ENCODE results near the gene FAM13B. TPM values are rescaled to one million over a fixed set of nuclear protein-coding genes. Genes with fewer than 3 reads are reported as not detected.
A peak's percentile ranks its signal among the peaks of the same experiment; 100 is the strongest.

FAM13B gene
- total and polyA plus RNA-seq, 9 of the 15 experiments (the other 6 are each of a cell fraction or from before 2014, with no cell fraction given): 2.3 to 21.6 (median 14.1) TPM

- no peak for TF ChIP-seq THRAP3 (IDR thresholded peaks at IDR 0.05; ENCODE audit: borderline replicate concordance)
- TF ChIP-seq PRPF4 (IDR thresholded peaks at IDR 0.05; ENCODE audit: insufficient read depth, low read depth, low read length, poor library complexity, severe bottlenecking): no peak
- no peak for TF ChIP-seq THRA (IDR thresholded peaks at IDR 0.05)
- TF ChIP-seq DMBX1 (CRISPR knock-in tag; IDR thresholded peaks at IDR 0.05; ENCODE audit: borderline replicate concordance): no peak
- peak; percentile 50 for TF ChIP-seq RBM22 (IDR thresholded peaks at IDR 0.05; ENCODE audit: low read depth, low read length, poor library complexity, severe bottlenecking)
- TF ChIP-seq STAT5B (CRISPR knock-in tag; IDR thresholded peaks at IDR 0.05): no peak
- TF ChIP-seq NRF1 (conservative IDR thresholded peaks at IDR 0.05 in 1 of 2, IDR thresholded peaks at IDR 0.05 in 1 of 2): peak; percentile 97
- no peak for TF ChIP-seq CBFB (CRISPR knock-in tag; IDR thresholded peaks at IDR 0.05)
- no peak for TF ChIP-seq SREBF2 (CRISPR knock-in tag; IDR thresholded peaks at IDR 0.05)
- TF ChIP-seq BHLHE40 (IDR thresholded peaks at IDR 0.05; ENCODE audit: low read length): no peak
- TF ChIP-seq ATF2 (CRISPR knock-in tag; IDR thresholded peaks at IDR 0.05): no peak
- peak; percentile 97 for TF ChIP-seq U2AF1 (optimal IDR thresholded peaks at IDR 0.05; ENCODE audit: low read depth, low read length)
- no peak for TF ChIP-seq RAD21 (CRISPR knock-in tag; conservative IDR thresholded peaks at IDR 0.05 in 1 of 2, IDR thresholded peaks at IDR 0.05 in 1 of 2)
- TF ChIP-seq ZBTB5 (IDR thresholded peaks at IDR 0.05): no peak
- no peak for TF ChIP-seq ZNF445 (CRISPR knock-in tag; IDR thresholded peaks at IDR 0.05; ENCODE audit: low read depth)
- TF ChIP-seq AFF4 (CRISPR knock-in tag; IDR thresholded peaks at IDR 0.05): peak; percentile 73; the same call in 1 of the 2 replicates
- no peak for TF ChIP-seq ZNF121 (CRISPR knock-in tag; conservative IDR thresholded peaks at IDR 0.05)
- TF ChIP-seq FOXJ3 (CRISPR knock-in tag; IDR thresholded peaks at IDR 0.05): no peak
- no peak; the same call in 1 of the 2 replicates for TF ChIP-seq HDAC8 (tag; IDR thresholded peaks at IDR 0.05)
Measured at GRCh38 chr5:138032572-138033385, at the start of gene FAM13B (continued).
